HepG2 (cell line): ENCODE data around the gene HES3. TPM values are rescaled to one million over a fixed set of nuclear protein-coding genes. Genes with fewer than 3 reads are reported as not detected.

ENCODE experiments used
- ATAC-seq: fragments of 200-7000 bp; cut with Tn5 transposase; 3 replicates; pipeline ENCODE4 v1.9.1; 2020; ENCODE audit warnings: mild to moderate bottlenecking, moderate library complexity
- BruUV-seq: library from RNA; stranded (reverse); fragments of 400-500 nt; replicated peaks from 2 replicates; lab custom pipeline; 2021; lab: Mats Ljungman, UMichigan
- CTCF ChIA-PET: fragments of 300-600 bp; formaldehyde crosslinking; extraction: SDS; loops from one replicate; lab custom pipeline; 2021; ENCODE audit warnings: low total read pairs, inconsistent platforms, low intra/inter-chr PET ratio; lab: Yijun Ruan, JAX
- POLR2A ChIA-PET: fragments of 350-600 bp; sonication (Branson Sonifier 250); formaldehyde crosslinking; loops from one replicate; lab custom pipeline; 2020; ENCODE audit warnings: antibody characterized with exemption, inconsistent platforms; lab: Yijun Ruan, JAX
- DNase-seq: peaks from one replicate; pipeline ENCODE4 v3.0.0-alpha.2; 2015; ENCODE audit warnings: low spot score
- FAIRE-seq: peaks from 3 replicates; lab custom pipeline; 2011; peaks lifted over from hg19 to GRCh38; lab: Jason Lieb, UNC
- H2AFZ ChIP-seq: one replicate; pipeline ENCODE4 v1.6.1; 2011; ENCODE audit warnings: low read length, inconsistent platforms
- H3K27ac ChIP-seq: fragments of 300-600 bp; 3 replicates; pipeline ENCODE4 v1.8.0; 2011; ENCODE audit warnings: mixed run types, mild to moderate bottlenecking, mixed read lengths, low read length, inconsistent platforms; ENCODE audit not compliant: insufficient read depth; ENCODE audit errors: extremely low read length
- H3K27me3 ChIP-seq, 2 experiments: fragments of 200-600 bp in 1 of 2; 2 replicates in 1 of 2; 3 replicates in 1 of 2; pipeline versions ENCODE4 v1.6.0 to v1.8.0; 2011; ENCODE audit warnings: low read length in 2 of 2, mild to moderate bottlenecking in 2 of 2, moderate library complexity in 2 of 2, inconsistent platforms in 1 of 2; ENCODE audit not compliant: insufficient read depth in 2 of 2, control insufficient read depth in 1 of 2
- H3K36me3 ChIP-seq, 2 experiments: fragments of 200-600 bp in 1 of 2; replicated peaks in 1 of 2; 2 replicates in 1 of 2; 3 replicates in 1 of 2; pipeline versions ENCODE4 v1.5.1 to v1.8.0; 2011; ENCODE audit warnings: low read length in 2 of 2, inconsistent platforms in 1 of 2; ENCODE audit not compliant: insufficient read depth in 2 of 2, control insufficient read depth in 1 of 2
- H3K4me1 ChIP-seq: 2 replicates; pipeline ENCODE4 v1.5.1; 2012; ENCODE audit warnings: low read length, inconsistent platforms; ENCODE audit not compliant: insufficient read depth
- H3K4me2 ChIP-seq: 2 replicates; pipeline ENCODE4 v1.6.0; 2011; ENCODE audit warnings: low read depth, low read length, inconsistent platforms
- H3K4me3 ChIP-seq, 3 experiments: fragments of 200-600 bp in 1 of 3; sonication (generic), shearing (Covaris generic) in 1 of 3; replicated peaks in 1 of 3; 2 replicates each; pipeline ENCODE4 v1.5.1; 2011 to 2016; ENCODE audit warnings: low read length in 3 of 3, inconsistent platforms in 2 of 3, low read depth in 2 of 3, mild to moderate bottlenecking in 2 of 3, control low read depth in 1 of 3, mixed read lengths in 1 of 3; ENCODE audit not compliant: insufficient read depth in 1 of 3
- H3K79me2 ChIP-seq: one replicate; pipeline ENCODE4 v1.6.1; 2011; ENCODE audit warnings: low read length, inconsistent platforms; ENCODE audit not compliant: insufficient read depth
- H3K9ac ChIP-seq: 2 replicates; pipeline ENCODE4 v1.6.0; 2011; ENCODE audit warnings: mild to moderate bottlenecking, low read depth, low read length, inconsistent platforms; ENCODE audit not compliant: insufficient read depth
- H3K9me3 ChIP-seq: 2 replicates; pipeline ENCODE4 v1.5.1; 2012; ENCODE audit warnings: mild to moderate bottlenecking, low read length
- H4K20me1 ChIP-seq: 2 replicates; pipeline ENCODE4 v1.6.0; 2011; ENCODE audit warnings: inconsistent platforms, mild to moderate bottlenecking, low read length, moderate library complexity; ENCODE audit not compliant: insufficient read depth
- ARHGAP35 ChIP-seq: sonication (generic); formaldehyde crosslinking; IDR thresholded peaks from 2 replicates; pipeline ENCODE4 v1.9.0; 2022; ENCODE audit warnings: mild to moderate bottlenecking, inconsistent platforms, moderate library complexity, missing genetic modification reagents, borderline replicate concordance
- BCL6 ChIP-seq: IDR thresholded peaks from 2 replicates; pipeline ENCODE4 v1.6.1; 2016; ENCODE audit warnings: missing genetic modification reagents, missing compliant biosample characterization
- KAT7 ChIP-seq: IDR thresholded peaks from 2 replicates; pipeline ENCODE4 v1.6.1; 2018; ENCODE audit warnings: borderline replicate concordance, missing compliant biosample characterization
- PCBP1 ChIP-seq: fragments of 200-400 bp; formaldehyde crosslinking; IDR thresholded peaks from 2 replicates; pipeline ENCODE4 v1.6.1; 2017; ENCODE audit warnings: mild to moderate bottlenecking, low read depth, low read length, borderline replicate concordance
- THRA ChIP-seq: sonication (generic); formaldehyde crosslinking; IDR thresholded peaks from 2 replicates; pipeline ENCODE4 v1.4.0; 2020; ENCODE audit warnings: missing genetic modification reagents, borderline replicate concordance
- ZBTB20 ChIP-seq: sonication (generic); formaldehyde crosslinking; IDR thresholded peaks from 2 replicates; pipeline ENCODE4 v1.8.1; 2023; ENCODE audit warnings: missing genetic modification reagents, low read depth, mild to moderate bottlenecking, borderline replicate concordance
- ZMYM3 ChIP-seq: sonication (generic); formaldehyde crosslinking; IDR thresholded peaks from 2 replicates; pipeline ENCODE4 v1.5.1; 2020; ENCODE audit warnings: mild to moderate bottlenecking, missing genetic modification reagents
- ZNF124 ChIP-seq: sonication (generic); formaldehyde crosslinking; IDR thresholded peaks from 2 replicates; pipeline ENCODE4 v1.4.0; 2020; ENCODE audit warnings: missing genetic modification reagents
- ZNF619 ChIP-seq: sonication (generic); formaldehyde crosslinking; IDR thresholded peaks from 2 replicates; pipeline ENCODE4 v1.4.0; 2020; ENCODE audit warnings: mild to moderate bottlenecking, missing genetic modification reagents
- WGBS: methylation state at CpG from one replicate; pipeline ENCODE4 v1.1.6; 2017; ENCODE audit warnings: low lambda C conversion rate; 5-methylcytosine and 5-hydroxymethylcytosine counted together
- in situ Hi-C: cut with HindIII; loops from 2 replicates; pipeline ENCODE4 v1.10.0; 2017; ENCODE audit warnings: low pct_unique_long_range_greater_than_20kb; ENCODE audit not compliant: extremely low pct_ligation_motif_present
- intact Hi-C: fragments of 100-400 bp; cut with micrococcal nuclease; formaldehyde crosslinking; loops from one replicate; pipeline ENCODE4 v1.10.0; 2022; ENCODE audit not compliant: unreplicated experiment
- polyA plus RNA-seq, 8 experiments: library from polyadenylated mRNA; depleted of rRNA in 3 of 8; stranded (reverse) in 7 of 8; unstranded in 1 of 8; fragments of >200 nt; fragmentation: Illumina TruSeq in 4 of 8; extraction: Trizol in 4 of 8; gene quantifications; 2 replicates each; pipeline versions ENCODE4 v1.2.1 to v1.2.3, GENCODE V29; 2011 to 2016; ENCODE audit warnings: low read depth in 4 of 8, missing spikeins in 1 of 8, mixed read lengths in 1 of 8; ENCODE audit not compliant: insufficient read depth in 1 of 8
- total RNA-seq, 5 experiments: library from RNA; depleted of rRNA; stranded (reverse); fragments of >200 nt; fragmentation: Illumina TruSeq; extraction: Trizol; gene quantifications; 2 replicates each; pipeline ENCODE4 v1.2.3, GENCODE V29; 2016; ENCODE audit warnings: low read depth in 1 of 5

Gene HES3
- total and polyA plus RNA-seq, 2 of the 13 experiments (the other 11 are each of a cell fraction or from before 2014, with no cell fraction given): not detected

GRCh38 chr1:6247651-6248050 is 3.7 kb downstream of the HES3 start:
- Histone ChIP-seq H3K4me2 (no peak overlapping the region), H3K27ac (no peak overlapping the region), H4K20me1 (0 out of 2 replicates have a peak, but pooled peaks cover 5% of the 10 kb centered on the region), H3K9me3 (no peaks in the 10 kb centered on the region), H3K4me1 (peaks cover 22% of the 10 kb centered on the region), H3K9ac (no peak overlapping the region), H3K27me3 (peaks cover 20 to 74% of the 10 kb centered on the region in 2 experiments), H2AFZ (no peak overlapping the region), H3K4me3 (no peak overlapping the region), H3K79me2 (no peaks in the 10 kb centered on the region), H3K36me3 (no peaks in the 10 kb centered on the region)
- BruUV-seq: no TSS peak
- ChIA-PET CTCF (interaction anchor here (2.0 to 3.4 kb wide), 2 partner anchors 33 to 95 kb away, joined by 16 to 39 read pairs; no protein-coding TSS in a partner anchor), POLR2A (interaction anchor here (1.7 kb wide), 1 partner anchor 97 kb away, joined by 3 read pairs; no protein-coding TSS in a partner anchor)
- TF ChIP-seq ZNF619 (CRISPR knock-in tag): no peak
- no peak for TF ChIP-seq PCBP1
- no peak for TF ChIP-seq BCL6 (CRISPR knock-in tag)
- no peak for TF ChIP-seq ZNF124 (CRISPR knock-in tag)
- TF ChIP-seq THRA: no peak
- no peak for TF ChIP-seq ZBTB20 (CRISPR knock-in tag)
- no peak for TF ChIP-seq KAT7 (CRISPR knock-in tag)
- TF ChIP-seq ARHGAP35 (CRISPR knock-in tag): no peak
- no peak for TF ChIP-seq ZMYM3 (CRISPR knock-in tag)
- no peak for FAIRE-seq
- in situ Hi-C loops (loop anchor here (5.0 to 10.0 kb wide), 3 partner anchors 35 to 167 kb away; partner anchors contain the start of gene HES2), intact Hi-C loops (loop anchor here (1.0 to 10.0 kb wide), 4 partner anchors 33 to 145 kb away; partner anchors contain the start of gene ACOT7)
- WGBS: 23% methylated on average over 4 of the region's 5 CpGs
- no peak for DNase-seq
- no peak for ATAC-seq
